T-helper 22 cell (primary cell): ENCODE results near the gene USP53.
"Not testable (repeated sequence)": the region's sequence is repeated elsewhere in the genome, so short reads cannot be mapped to it uniquely, and the experiment has no call there.

Source experiments
- DNase-seq: peaks from one replicate; pipeline ENCODE4 v3.0.0-alpha.2; 2020; ENCODE audit warnings: low read depth

The USP53 gene

DNA sequence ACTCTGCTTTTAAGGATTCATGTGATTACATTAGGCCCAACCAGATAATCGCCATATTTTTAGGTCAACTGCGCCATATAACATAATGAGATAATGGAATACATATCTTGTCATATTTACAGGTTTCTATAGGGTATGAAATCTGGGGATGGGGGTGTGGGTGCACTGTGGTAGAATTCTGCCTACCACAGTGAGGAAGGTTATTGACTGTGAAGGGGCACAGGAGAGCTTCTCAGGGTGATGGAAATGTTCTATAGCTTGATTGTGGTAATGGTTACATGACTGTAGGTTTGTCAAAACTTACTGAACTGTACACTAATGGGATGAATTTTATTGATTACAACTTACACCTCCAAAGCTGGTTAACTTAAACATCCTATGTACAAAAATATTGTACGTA, 15.9 kb downstream of the USP53 start:
- no peak for DNase-seq

DNA sequence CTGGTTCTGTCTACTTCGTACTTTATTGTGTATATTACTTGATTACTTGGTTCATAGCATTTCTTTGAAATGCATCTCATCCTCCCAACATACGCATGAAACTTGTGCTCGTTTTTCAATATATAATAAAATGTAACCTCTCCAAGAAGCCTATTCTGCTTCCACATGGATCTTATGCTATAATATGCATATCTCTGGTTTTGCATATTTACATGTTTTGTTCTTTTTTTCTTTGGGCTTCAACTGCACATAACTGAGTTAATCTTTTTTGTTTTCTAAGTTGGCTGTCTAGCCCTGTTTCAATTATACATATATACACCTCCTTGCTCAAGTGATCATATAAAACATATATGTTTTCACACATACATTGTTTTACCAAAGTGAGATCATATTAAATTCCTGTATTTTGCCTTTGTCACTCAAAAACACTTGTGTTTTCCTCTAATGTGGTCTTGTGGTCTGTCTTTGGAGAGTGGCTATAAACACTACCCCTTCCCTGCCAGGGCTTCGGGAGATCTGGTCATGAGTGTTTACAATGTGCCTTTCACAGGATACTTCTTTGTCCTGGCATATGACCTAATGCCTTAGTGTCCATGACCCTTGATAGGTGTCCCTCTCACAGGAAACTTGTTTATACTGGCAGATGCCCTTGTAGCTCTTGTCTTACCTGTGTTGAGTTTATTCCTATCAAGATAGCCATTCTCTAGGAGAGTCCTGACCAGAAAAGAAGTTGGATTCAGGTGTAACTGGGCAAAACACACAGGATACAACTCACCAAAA, 17.6 kb downstream of the USP53 start:
- no peak for DNase-seq

DNA sequence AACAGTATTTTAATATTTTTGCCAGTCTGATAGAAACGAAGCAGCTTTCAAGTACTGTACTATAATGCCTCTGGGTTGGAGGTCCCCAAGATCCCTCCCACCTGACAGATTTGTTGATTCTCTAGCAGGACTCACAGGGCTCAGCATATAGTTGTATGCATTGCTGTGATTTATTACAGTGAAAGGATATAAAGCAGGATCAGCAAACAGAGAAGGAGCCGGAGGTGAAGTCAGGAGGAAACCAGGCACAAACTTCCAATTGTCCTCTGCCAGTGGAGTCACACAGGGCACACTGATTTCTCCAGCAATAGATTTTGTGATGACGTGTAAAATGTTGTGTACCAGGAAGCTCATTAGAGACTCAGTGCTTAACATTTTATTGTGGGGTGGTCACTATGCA, 19.0 kb downstream of the USP53 start:
- DNase-seq = no peak

DNA sequence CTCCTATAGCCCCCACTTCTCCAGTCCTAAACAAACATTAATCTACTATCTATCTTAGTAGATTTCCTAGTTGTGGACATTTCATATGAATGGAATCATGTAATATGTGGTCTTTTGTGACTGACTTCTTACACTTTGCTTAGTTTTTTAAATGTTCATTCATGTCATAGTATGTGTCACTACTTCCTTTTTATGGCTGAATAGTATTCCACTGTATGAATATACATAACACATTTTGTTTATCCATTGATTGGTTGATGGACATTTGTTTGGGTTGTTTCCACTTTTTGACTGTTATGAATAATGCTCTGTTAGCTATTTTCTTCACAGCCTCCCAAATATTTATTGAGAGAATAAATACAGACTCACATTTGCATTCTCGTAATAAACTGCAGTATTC, 19.8 kb downstream of the USP53 start:
- no peak for DNase-seq

DNA sequence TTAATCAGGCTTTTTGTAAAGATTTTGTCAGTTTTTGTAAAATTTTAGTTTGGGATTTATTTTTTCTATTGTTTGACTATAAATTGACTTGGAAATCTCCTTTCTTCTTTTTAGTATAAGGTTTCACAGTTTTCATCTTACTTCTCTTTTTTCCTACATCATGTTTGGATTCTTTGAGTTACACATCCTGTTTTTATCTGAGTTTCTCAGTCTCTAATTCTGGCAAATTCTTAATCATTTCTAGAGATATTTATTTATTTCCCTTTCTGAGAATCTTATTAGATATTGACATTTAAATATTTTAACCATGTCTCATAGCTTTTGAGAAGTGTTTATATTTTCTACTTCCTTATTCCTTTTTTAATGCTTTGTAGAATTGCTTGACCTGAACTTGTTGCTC, 20.7 kb downstream of the USP53 start:
- DNase-seq = no peak

DNA sequence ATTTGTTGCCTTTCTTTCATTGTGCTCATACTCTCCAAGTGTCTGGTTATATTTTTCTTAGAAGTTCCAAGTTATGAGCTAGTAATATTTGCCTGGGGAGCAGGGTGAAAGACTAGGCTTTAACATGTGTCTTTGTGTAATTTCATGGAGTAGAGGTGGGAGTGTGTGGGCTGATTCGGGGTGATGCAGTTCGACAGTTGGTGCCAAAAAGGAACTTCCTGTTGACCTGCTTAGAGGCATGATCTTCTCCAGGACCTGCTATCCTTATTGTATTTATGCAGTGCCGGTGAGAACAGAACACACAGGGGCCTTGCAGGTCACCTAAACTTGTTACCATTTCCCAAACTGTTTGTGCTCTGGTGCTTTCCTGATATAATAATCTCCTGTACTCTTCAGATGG, 21.2 kb downstream of the USP53 start:
- DNase-seq = no peak

DNA sequence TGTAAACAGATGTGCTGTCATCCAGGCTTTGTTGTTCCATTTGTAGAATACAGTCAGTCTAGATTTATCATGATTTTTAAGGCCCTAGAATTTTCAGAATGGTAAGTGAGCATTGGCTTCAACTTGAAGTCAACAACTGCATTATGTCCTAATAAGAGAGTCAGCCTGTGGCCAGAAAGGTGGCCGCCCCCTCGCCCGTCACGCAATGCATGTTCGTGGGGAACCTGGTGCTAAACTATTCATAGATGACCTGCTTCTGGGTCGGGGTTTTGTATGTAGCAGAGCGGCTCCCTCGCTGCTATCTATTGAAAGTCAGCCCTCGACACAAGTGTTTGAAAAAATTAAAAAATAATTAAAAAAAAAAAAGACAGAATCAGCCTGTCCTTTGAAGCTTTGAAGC, 24.7 kb downstream of the USP53 start:
- DNase-seq = no peak

DNA sequence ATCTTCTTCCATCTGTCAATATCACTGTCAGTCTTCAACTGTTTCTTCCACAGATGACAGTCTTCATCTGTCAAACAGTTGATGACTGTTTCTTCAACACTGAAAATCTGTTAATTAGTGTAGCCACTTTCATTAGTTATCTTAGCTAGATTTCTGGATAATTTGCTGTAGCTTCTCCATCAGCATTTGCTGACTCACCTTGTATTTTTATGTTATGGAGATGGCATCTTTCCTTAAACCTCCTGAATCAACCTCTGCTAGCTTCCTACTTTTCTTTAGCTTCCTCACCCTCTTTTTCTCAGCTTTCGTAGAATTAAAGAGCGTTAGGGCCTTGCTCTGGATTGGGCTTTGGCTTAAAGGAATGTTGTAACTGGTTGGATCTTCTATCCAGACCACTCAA, 25.1 kb downstream of the USP53 start:
- no peak for DNase-seq

DNA sequence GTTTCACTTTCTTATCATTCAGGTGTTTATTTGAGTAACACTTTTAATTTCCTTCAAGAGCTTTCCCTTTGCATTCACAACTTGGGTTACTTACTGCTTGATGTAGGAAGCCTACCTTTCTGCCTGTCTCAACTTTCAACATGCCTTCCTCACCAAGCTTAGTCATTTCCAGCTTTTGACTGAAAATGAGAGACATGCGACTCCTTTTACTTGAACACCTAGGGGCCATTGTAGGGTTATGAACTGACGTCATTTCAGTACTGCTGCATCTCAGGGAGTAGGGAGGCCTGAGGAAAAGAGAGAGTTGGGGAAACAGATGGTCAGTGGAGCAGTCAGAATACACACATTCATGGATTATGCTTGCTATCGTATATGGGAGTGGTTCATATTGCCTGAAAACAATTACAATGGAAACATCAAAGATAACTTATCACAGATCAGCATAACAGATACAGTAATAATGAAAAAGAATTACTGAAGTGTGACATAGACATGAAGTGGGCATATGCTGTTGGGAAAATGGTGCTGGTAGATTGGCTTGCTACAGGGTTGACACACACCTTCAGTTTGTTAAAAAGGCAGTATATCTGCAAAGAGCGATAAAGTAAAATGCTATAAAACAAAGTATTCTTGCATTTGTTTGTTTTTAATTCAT, 25.7 kb downstream of the USP53 start:
- no peak for DNase-seq

DNA sequence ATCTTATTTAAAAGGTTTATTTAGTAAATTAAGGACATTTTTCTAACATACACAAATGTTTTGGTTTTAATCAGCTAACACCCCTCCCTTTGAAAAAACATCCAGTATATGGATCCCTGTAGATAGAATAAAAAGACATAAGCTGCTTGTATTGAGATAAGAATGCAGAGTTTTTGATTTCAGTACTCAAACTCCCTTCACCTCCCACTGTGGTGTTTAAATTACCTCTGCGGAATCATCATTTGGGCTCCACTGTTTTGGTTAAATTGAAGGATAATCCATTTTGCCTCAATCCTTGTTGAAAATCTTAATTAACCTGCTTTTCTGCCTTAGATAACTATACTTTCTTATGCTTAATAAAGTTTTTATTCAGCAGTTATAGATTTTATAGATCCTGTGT, 27.6 kb downstream of the USP53 start:
- DNase-seq = no peak

DNA sequence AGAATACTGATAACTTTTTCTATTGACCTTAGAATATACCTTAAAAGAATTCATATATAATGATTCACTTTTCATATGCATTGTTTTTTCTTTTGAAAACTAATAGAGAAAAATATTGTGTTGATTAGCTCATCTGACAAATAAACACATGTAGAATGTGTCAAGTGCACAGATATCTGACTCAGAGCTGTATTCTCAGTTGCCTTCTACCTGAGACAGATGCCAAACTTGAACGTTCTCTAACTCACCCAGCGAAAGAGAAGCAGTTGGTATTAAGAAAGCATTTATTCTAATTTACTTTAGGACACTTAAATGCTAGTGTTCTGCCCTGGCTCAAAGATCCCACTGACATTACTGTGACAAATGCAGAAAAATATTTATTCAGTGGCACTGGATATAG, 28.1 kb downstream of the USP53 start:
- DNase-seq = no peak

DNA sequence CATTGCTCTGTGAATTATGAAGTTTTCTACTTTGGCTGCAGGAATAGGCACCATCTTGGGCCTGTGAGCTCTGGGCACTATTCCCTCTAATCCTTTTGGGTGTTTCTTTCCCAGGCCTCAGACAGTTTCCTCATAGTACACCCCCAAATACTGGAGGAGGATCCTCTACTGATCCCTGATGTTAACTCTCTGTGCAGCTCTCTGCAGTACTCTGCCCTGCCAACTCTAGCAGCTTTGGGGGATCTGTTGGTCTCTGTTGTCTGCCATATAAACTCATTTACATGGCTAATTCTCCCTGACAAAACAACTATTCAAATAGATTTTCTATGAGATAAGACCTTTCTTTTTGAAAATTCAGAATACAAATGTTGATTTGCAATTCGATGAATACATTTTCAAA, 29.9 kb downstream of the USP53 start:
- DNase-seq = no peak

DNA sequence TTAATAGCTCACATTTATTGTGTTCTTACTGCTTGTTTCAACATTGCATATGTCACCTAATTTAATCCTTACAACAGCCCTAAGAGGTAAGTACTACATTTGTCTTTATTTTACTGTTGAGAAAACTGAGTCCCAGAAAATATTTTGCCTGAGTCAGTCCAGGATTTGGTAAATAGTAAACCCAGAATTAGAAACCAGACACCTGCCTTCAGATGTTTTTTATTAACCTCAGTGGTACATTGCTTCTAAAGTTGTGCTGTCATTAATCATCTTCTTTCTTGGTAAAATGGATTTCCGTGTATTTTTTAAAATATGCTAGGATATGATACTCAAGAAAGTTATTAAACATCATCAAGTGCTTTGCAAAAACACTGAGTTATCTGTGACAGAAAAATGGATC, 31.4 kb downstream of the USP53 start:
- DNase-seq = no peak

DNA sequence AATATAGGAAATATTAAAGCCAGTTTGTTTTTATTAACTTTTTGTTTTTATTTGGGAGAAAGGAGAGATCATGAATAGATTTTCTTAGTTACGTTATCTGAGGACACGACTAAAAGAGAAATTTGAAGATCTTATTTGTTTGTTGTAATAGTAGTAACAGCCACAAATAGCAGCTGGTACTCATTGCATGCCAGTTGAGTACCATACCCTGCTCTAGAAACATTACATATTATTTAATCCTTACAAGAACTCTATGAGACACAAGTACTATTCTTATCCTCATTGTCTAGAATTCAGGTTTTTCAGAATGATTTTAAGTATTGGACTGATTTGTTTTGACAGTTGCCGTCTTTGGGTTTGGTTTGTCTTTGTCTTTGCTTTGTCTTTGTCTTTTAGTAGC, 31.8 kb downstream of the USP53 start:
- DNase-seq = no peak

DNA sequence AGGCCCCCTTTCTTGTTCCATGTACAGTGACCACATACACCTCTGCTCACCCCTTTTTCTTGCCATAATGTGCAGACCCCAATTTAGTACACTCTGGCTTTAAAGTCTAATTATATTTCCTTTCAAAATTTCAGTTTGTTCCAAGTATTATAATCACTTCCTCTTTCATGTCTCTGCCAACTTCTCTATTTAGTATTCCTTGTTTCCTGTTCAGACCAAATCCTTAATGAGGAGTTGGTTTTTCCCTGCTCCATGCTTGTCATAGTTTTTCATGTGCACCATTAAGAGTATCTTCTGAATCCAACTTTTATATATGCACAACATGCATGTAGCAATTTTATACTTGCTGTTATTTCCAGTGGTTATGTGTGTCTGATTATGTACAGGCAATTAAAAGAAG, 32.3 kb downstream of the USP53 start:
- DNase-seq = no peak

DNA sequence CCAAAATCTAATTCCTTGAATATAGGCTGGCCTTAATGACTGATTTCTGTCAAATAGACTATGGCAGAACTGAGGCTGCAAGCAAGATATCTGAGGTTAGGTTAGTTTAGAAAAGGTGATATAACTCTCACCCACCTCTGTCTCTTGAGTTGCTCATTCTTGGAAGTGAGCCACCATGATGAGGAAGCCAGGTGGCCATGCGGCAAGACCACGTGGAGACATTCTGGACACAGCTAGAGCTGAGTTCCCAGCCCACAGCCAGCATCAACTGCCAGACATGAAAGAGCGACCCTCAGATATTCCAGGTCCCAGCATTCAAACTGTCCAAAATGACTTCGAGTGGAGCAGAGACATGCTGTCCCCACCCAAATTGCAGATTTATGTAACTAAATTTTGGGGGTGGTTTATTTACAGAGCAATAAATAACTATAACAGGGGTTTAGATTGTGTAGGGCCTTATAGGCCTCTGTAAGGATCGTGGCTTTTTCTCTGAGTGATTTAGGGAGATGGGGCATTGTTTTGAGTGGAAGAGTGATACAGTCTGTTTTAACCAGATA, 33.7 kb downstream of the USP53 start:
- no peak for DNase-seq

DNA sequence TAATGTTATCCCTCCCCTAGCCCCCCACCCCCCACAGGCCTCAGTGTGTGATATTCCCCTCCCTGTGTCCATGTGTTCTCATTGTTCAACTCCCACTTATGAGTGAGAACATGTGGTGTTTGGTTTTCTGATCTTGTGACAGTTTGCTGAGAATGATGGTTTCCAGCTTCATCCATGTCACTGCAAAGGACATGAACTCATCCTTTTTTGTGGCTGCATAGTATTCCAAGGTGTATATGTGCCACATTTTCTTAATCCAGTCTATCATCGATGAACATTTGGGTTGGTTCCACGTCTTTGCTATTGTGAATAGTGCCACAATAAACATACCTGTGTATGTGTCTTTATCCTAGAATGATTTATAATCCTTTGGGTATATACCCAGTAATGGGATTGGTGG, 38.5 kb downstream of the USP53 start:
- DNase-seq = not testable (repeated sequence)

DNA sequence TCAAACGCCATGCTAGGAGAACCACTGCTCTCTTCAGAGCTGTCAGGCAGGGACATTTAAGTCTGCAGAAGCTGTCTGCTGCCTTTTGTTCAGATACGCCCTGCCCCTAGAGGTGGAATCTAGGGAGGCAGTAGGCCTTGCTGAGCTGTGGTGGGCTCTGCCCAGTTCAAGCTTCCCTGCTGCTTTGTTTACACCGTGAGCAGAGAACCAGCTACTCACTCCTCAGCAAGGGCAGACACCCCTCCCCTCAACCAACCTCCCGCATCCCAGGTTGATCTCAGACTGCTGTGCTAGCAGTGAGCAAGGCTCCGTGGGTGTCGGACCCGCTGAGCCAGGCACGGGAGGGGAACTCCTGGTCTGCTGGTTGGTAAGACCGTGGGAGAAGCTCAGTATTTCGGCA, 42.7 kb downstream of the USP53 start:
- DNase-seq = not testable (repeated sequence)

DNA sequence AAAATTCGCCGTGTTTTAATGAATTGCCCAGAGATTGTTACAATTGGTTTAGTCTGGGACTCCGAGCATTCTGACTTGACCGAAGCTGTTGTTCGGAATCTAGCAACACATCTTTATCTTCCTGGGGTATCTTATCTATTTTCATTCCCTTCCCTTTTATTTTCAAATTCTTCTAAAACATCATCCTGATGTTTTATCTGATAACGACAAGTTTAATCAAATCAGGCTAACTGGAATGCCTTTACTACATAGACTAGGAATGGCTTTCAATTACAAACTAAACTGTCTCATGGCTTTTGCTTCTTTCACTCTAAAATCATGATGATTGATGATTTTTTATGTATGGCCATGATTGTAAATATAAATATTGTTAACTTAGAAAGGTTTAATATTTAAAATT, 48.0 kb downstream of the USP53 start:
- no peak for DNase-seq

DNA sequence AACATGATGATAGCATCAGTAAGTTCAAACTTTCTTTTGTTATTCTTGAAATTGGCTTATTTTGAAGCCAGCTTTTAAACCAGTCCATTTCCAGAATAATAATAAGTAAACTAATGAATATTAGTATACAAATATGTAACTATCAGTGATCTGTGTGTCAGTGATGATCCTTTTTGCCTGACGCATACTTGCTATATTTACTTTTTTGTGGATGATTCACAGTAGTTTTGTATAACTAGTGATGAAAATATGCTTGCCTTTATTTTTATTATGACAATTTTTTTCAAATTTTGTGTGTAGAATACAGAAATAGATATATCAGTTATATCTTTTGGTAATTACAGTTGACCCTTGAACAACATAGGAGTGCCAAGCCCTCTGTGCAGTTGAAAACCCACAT, 49.5 kb downstream of the USP53 start:
- no peak for DNase-seq

DNA sequence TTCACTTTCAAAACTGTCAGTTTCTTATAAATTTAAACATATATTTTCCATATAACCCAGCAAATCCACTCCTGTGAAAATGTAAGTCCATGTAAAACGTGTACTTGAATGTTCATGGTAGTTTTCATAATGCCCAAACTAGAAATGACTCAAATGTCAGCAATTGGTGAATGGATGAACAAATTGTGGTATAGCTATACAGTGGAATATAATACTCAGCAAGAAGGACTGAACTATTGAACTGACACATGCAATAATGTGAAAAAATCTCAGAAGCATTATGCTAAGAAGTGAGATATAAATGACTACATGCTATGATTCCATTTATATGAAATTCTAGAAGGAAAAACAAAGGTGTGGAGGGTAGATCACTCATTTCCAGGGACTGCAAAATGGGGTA, 52.2 kb downstream of the USP53 start:
- DNase-seq = no peak

DNA sequence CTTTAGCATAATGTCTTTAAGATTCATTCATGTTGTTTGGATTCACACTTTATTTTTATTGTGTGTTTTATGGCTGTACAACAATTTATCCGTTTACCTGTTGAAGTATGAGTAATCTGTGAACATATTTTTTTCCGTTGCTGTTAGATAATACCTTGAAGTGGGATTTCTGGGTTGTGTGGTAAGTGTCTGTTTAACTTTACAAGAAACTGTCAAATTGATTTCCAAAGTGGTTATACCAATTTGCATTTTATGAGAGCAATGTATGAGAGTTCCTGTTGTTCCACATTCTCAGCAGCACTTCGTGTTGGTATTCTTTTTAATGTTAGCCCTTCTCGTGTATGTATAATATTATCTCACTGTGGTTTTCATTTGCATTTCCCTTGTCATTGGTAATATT, 53.6 kb downstream of the USP53 start:
- no peak for DNase-seq

DNA sequence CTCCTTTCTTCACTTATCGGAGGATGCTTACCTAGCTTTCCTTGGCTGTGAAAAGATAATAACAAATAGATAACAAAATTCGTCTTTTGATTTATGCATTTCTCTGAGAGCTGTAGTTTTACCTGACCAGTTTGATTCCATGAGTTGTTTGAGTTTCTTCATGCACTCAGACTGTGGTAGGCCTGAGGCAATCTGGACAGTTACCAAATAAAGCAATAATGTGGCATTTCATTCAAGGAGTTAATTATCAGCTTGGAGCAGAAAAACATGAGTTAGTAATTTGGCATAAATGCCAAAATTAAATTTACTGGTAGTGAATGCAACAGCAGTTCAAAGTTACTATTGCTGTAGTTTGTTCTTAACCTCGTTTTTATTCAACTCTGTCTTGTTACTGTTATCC, 56.0 kb downstream of the USP53 start:
- DNase-seq = no peak
